Measurements from ENCODE around the gene RGS8.

GRCh38 chr1:182652933-182653332 lies 31.5 kb downstream of the RGS8 start:
- TF ChIP-seq CTCF (IDR thresholded peaks at IDR 0.05; ENCODE audit: poor library complexity, severe bottlenecking) = no peak
- TF ChIP-seq REST (IDR thresholded peaks at IDR 0.05; ENCODE audit: borderline replicate concordance) = no peak
- no peak for TF ChIP-seq EP300 (conservative IDR thresholded peaks at IDR 0.05; ENCODE audit: poor library complexity, severe bottlenecking)
- TF ChIP-seq TAF1 (IDR thresholded peaks at IDR 0.05; ENCODE audit: low read depth) = no peak
